GM21390 (cell line): ENCODE measurements around the gene GAGE12E.
"Not testable (repeated sequence)": the region's sequence is repeated elsewhere in the genome, so short reads cannot be mapped to it uniquely, and the experiment has no call there.

Experiments
- ATAC-seq: cut with Tn5 transposase; IDR thresholded peaks from one replicate; pipeline ENCODE4 v1.9.1; 2021; ENCODE audit not compliant: unreplicated experiment

The GAGE12E gene, protein sequence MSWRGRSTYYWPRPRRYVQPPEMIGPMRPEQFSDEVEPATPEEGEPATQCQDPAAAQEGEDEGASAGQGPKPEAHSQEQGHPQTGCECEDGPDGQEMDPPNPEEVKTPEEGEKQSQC

DNA sequence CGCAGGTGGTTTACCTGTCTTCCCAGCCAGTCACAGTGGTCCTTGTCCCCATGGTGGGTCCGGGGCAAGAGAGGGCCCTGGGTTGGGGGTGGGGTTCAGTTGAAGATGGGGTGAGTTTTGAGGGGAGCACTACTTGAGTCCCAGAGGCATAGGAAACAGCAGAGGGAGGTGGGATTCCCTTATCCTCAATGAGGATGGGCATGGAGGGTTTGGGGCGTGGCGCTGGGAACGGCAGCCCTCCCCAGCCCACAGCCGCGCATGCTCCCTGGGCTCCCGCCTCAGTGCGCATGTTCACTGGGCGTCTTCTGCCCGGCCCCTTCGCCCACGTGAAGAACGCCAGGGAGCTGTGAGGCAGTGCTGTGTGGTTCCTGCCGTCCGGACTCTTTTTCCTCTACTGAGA is at the start of gene GAGE12E:
TSS of gene GAGE12E (plus strand) at position 301 of the 400 bp plus-strand sequence. CDS start 1,155 bp downstream, outside the sequence.
- not testable (repeated sequence) for ATAC-seq

DNA sequence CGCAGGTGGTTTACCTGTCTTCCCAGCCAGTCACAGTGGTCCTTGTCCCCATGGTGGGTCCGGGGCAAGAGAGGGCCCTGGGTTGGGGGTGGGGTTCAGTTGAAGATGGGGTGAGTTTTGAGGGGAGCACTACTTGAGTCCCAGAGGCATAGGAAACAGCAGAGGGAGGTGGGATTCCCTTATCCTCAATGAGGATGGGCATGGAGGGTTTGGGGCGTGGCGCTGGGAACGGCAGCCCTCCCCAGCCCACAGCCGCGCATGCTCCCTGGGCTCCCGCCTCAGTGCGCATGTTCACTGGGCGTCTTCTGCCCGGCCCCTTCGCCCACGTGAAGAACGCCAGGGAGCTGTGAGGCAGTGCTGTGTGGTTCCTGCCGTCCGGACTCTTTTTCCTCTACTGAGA is 19.2 kb upstream of the GAGE12E start, which contains the start of gene GAGE12C:
TSS of gene GAGE12C (plus strand) at position 301 of the 400 bp plus-strand sequence. CDS start 1,155 bp downstream, outside the sequence.
- not testable (repeated sequence) for ATAC-seq

DNA sequence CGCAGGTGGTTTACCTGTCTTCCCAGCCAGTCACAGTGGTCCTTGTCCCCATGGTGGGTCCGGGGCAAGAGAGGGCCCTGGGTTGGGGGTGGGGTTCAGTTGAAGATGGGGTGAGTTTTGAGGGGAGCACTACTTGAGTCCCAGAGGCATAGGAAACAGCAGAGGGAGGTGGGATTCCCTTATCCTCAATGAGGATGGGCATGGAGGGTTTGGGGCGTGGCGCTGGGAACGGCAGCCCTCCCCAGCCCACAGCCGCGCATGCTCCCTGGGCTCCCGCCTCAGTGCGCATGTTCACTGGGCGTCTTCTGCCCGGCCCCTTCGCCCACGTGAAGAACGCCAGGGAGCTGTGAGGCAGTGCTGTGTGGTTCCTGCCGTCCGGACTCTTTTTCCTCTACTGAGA is 9.7 kb upstream of the GAGE12E start, which contains the start of gene GAGE12D:
TSS of gene GAGE12D (plus strand) at position 301 of the 400 bp plus-strand sequence. CDS start 1,155 bp downstream, outside the sequence.
- not testable (repeated sequence) for ATAC-seq

DNA sequence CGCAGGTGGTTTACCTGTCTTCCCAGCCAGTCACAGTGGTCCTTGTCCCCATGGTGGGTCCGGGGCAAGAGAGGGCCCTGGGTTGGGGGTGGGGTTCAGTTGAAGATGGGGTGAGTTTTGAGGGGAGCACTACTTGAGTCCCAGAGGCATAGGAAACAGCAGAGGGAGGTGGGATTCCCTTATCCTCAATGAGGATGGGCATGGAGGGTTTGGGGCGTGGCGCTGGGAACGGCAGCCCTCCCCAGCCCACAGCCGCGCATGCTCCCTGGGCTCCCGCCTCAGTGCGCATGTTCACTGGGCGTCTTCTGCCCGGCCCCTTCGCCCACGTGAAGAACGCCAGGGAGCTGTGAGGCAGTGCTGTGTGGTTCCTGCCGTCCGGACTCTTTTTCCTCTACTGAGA is 9.5 kb downstream of the GAGE12E start, which contains the start of gene GAGE12F:
TSS of gene GAGE12F (plus strand) at position 301 of the 400 bp plus-strand sequence. CDS start 1,155 bp downstream, outside the sequence.
- ATAC-seq: not testable (repeated sequence)

DNA sequence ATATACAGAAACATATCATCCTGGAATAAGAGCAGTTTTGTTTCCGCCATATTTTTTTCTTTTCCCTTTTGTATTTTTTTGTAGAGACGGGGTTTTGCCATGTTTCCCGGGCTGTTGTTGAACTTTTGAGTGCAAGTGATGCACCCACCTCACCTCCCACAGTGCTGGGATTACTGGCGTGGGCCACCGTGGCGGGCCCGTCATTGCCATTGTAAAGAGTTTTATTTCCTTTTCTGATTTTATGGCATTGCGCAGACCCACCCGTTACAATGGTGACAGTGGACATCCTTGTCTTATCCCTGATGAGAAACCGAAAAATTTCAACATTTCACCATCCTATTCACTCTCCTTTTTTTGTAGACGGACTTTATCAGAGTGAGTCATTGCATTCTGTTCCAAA is 17.6 kb downstream of the GAGE12E start:
- not testable (repeated sequence) for ATAC-seq

DNA sequence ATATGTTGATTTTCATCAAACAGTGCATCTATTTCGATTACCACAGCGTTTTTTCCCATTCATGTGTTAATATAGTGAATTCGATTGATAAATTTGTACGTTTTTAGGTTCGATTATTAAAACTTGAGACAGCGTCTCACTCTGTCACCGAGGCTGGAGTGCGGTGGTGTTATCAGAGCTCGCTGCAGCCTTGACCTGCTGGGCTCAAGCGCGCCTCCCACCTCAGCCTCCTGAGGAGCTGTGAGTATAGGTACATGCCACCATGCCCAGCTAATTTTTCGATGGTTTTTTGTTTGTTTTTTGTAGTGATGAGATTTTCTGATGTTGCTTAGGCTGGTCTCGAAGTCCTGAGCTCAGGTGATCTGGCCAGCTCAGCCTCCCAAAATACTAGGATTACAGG is 18.1 kb downstream of the GAGE12E start:
- not testable (repeated sequence) for ATAC-seq

DNA sequence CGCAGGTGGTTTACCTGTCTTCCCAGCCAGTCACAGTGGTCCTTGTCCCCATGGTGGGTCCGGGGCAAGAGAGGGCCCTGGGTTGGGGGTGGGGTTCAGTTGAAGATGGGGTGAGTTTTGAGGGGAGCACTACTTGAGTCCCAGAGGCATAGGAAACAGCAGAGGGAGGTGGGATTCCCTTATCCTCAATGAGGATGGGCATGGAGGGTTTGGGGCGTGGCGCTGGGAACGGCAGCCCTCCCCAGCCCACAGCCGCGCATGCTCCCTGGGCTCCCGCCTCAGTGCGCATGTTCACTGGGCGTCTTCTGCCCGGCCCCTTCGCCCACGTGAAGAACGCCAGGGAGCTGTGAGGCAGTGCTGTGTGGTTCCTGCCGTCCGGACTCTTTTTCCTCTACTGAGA is 19.0 kb downstream of the GAGE12E start, which contains the start of gene GAGE12G:
TSS of gene GAGE12G (plus strand) at position 301 of the 400 bp plus-strand sequence. CDS start 1,155 bp downstream, outside the sequence.
- not testable (repeated sequence) for ATAC-seq

DNA sequence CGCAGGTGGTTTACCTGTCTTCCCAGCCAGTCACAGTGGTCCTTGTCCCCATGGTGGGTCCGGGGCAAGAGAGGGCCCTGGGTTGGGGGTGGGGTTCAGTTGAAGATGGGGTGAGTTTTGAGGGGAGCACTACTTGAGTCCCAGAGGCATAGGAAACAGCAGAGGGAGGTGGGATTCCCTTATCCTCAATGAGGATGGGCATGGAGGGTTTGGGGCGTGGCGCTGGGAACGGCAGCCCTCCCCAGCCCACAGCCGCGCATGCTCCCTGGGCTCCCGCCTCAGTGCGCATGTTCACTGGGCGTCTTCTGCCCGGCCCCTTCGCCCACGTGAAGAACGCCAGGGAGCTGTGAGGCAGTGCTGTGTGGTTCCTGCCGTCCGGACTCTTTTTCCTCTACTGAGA is 28.6 kb downstream of the GAGE12E start, which contains the start of gene GAGE12H:
TSS of gene GAGE12H (plus strand) at position 301 of the 400 bp plus-strand sequence. CDS start 1,155 bp downstream, outside the sequence.
- not testable (repeated sequence) for ATAC-seq

DNA sequence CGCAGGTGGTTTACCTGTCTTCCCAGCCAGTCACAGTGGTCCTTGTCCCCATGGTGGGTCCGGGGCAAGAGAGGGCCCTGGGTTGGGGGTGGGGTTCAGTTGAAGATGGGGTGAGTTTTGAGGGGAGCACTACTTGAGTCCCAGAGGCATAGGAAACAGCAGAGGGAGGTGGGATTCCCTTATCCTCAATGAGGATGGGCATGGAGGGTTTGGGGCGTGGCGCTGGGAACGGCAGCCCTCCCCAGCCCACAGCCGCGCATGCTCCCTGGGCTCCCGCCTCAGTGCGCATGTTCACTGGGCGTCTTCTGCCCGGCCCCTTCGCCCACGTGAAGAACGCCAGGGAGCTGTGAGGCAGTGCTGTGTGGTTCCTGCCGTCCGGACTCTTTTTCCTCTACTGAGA is 38.1 kb downstream of the GAGE12E start, which contains the start of gene GAGE2A:
TSS of gene GAGE2A (plus strand) at position 301 of the 400 bp plus-strand sequence. CDS start 1,155 bp downstream, outside the sequence.
- ATAC-seq: not testable (repeated sequence)

DNA sequence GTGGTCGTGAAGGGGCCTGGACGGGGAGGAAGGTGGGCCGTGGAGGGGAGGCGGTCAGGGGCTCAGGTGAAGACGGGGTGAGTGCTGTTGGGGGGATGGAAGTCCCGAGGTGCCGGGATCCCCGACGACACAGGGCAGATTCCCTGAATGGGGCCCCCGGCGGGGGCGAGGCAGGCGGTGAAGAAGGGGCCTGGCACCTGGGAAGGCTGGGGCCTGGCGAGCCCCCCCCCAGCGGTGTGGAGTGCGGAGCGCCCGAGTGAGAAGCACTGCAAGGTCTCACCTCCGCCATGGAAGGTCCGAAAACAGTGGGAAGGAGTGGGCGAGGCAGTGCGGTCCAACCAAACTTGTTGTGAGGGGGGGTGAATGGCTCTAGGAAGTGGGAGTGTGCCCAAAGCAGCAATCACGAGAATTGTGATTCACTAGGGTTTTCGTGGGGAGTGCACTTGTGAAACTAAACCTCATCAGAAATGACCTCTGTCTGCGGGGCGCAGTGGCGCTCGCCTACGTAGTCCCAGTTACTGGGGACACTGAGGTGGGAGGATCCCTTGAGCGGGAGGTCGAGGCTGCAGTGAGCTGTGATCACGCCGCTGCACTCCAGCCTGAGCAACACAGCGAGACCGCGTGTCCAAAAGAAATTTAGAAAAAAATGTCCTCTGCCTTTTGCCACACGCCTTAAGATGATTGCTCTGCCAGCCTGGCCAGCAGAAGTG is 38.8 kb downstream of the GAGE12E start:
- not testable (repeated sequence) for ATAC-seq

DNA sequence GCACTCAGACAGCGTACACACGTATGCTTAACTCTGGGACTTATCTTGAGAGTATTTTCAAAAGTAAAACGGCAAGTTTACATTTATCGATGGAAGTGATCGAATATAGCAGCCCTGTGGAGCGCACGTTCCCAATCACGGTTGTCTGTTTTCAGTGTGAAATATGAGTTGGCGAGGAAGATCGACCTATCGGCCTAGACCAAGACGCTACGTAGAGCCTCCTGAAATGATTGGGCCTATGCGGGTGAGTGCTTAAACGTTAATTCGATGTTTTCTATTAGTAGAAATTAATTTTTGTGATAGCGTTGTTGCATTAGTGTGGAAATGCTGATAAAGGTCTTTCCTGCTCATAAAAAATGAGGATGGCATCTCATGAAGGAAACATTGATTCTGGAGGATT is 39.4 kb downstream of the GAGE12E start:
- ATAC-seq: not testable (repeated sequence)

DNA sequence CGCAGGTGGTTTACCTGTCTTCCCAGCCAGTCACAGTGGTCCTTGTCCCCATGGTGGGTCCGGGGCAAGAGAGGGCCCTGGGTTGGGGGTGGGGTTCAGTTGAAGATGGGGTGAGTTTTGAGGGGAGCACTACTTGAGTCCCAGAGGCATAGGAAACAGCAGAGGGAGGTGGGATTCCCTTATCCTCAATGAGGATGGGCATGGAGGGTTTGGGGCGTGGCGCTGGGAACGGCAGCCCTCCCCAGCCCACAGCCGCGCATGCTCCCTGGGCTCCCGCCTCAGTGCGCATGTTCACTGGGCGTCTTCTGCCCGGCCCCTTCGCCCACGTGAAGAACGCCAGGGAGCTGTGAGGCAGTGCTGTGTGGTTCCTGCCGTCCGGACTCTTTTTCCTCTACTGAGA is 47.6 kb downstream of the GAGE12E start, which contains the start of gene GAGE1:
TSS of gene GAGE1 (plus strand) at position 301 of the 400 bp plus-strand sequence. CDS start 1,155 bp downstream, outside the sequence.
- ATAC-seq: not testable (repeated sequence)
